GM18951 (cell line): ENCODE measurements around the gene INSL3.
A peak's percentile ranks its signal among the peaks of the same experiment; 100 is the strongest.

Experiments used
- POLR2A ChIP-seq: IDR thresholded peaks from 4 replicates; pipeline ENCODE4 v1.6.1; 2011; ENCODE audit warnings: mild to moderate bottlenecking; ENCODE audit not compliant: insufficient read length, insufficient read depth; ENCODE audit errors: extremely low read depth
- in situ Hi-C: fragments of 300-500 bp; cut with MboI; formaldehyde crosslinking; loops from one replicate; pipeline ENCODE4 v1.12.0; 2022; ENCODE audit warnings: low sequenced_read_pairs, mixed read lengths, inconsistent platforms; ENCODE audit not compliant: unreplicated experiment

The INSL3 gene

GRCh38 chr19:17859533-17860330 is 38.4 kb upstream of the INSL3 start, which contains the start of gene RPL18A:
Gene RPL18A, plus strand, starts transcription at chr19:17859910. Its CDS starts 47 bp downstream, at chr19:17859957.
- peak; percentile 97 for TF ChIP-seq POLR2A
- in situ Hi-C loops, result loop anchor here (5.0 kb wide), 1 partner anchor 73 kb away; the partner anchor contains the start of gene CCDC124

- TF ChIP-seq POLR2A, result no peak
- in situ Hi-C loops, result no loop called here
Observed at GRCh38 chr19:17855280-17856152, 34.2 kb upstream of the INSL3 start.

- in situ Hi-C loops, result no loop called here
- no peak for TF ChIP-seq POLR2A
Observed at GRCh38 chr19:17854061-17854460, 32.7 kb upstream of the INSL3 start.

GRCh38 chr19:17848595-17849292 is 27.4 kb upstream of the INSL3 start:
- TF ChIP-seq POLR2A, result no peak
- in situ Hi-C loops, result no loop called here

- TF ChIP-seq POLR2A, result peak; percentile 80
- in situ Hi-C loops, result no loop called here
Observed at GRCh38 chr19:17847538-17848366, 26.4 kb upstream of the INSL3 start, which contains the start of gene JAK3. Gene JAK3, minus strand, starts transcription at chr19:17847982. Its CDS starts 3,565 bp downstream, at chr19:17844417.

- in situ Hi-C loops, result no loop called here
- no peak for TF ChIP-seq POLR2A
Observed at GRCh38 chr19:17846146-17846545, 24.8 kb upstream of the INSL3 start.

- no peak for TF ChIP-seq POLR2A
- in situ Hi-C loops, result no loop called here
Observed at GRCh38 chr19:17843908-17844490, 22.7 kb upstream of the INSL3 start.

- TF ChIP-seq POLR2A, result no peak
- in situ Hi-C loops, result no loop called here
Observed at GRCh38 chr19:17843292-17843827, 22.0 kb upstream of the INSL3 start.

- in situ Hi-C loops, result no loop called here
- no peak for TF ChIP-seq POLR2A
Observed at GRCh38 chr19:17842663-17843291, 21.5 kb upstream of the INSL3 start.

- no peak for TF ChIP-seq POLR2A
Observed at GRCh38 chr19:17841810-17842662, 20.7 kb upstream of the INSL3 start.

GRCh38 chr19:17841371-17841809 is 20.1 kb upstream of the INSL3 start:
- in situ Hi-C loops, result no loop called here
- no peak for TF ChIP-seq POLR2A

More at GRCh38 chr19:17841810-17842662, 20.7 kb upstream of the INSL3 start:
- in situ Hi-C loops, result no loop called here
